ENCODE data around the gene PRR13.

- TF ChIP-seq, protein P1, sequence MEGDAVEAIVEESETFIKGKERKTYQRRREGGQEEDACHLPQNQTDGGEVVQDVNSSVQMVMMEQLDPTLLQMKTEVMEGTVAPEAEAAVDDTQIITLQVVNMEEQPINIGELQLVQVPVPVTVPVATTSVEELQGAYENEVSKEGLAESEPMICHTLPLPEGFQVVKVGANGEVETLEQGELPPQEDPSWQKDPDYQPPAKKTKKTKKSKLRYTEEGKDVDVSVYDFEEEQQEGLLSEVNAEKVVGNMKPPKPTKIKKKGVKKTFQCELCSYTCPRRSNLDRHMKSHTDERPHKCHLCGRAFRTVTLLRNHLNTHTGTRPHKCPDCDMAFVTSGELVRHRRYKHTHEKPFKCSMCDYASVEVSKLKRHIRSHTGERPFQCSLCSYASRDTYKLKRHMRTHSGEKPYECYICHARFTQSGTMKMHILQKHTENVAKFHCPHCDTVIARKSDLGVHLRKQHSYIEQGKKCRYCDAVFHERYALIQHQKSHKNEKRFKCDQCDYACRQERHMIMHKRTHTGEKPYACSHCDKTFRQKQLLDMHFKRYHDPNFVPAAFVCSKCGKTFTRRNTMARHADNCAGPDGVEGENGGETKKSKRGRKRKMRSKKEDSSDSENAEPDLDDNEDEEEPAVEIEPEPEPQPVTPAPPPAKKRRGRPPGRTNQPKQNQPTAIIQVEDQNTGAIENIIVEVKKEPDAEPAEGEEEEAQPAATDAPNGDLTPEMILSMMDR (IDR thresholded peaks at IDR 0.05; ENCODE audit: low read depth, low read length, poor library complexity, severe bottlenecking): no peak
- TF ChIP-seq EZH2phosphoT487 (IDR thresholded peaks at IDR 0.05; ENCODE audit: borderline replicate concordance, low read length): no peak
Measured at GRCh38 chr12:53464685-53465418, 23.3 kb downstream of the PRR13 start.

All from DOHH2 (cell line).